OCI-LY7 (cell line): ENCODE measurements around the gene ATOSB. TPM values are rescaled to one million over a fixed set of nuclear protein-coding genes. Genes with fewer than 3 reads are reported as not detected.

Experiments
- BruUV-seq: library from RNA; stranded (reverse); fragments of 400-500 nt; replicated peaks from 2 replicates; lab custom pipeline; 2021; lab: Mats Ljungman, UMichigan
- CTCF ChIA-PET: fragments of 300-600 bp; sonication (Branson Sonifier 250); formaldehyde crosslinking; loops from one replicate; lab custom pipeline; 2022; ENCODE audit warnings: antibody characterized with exemption; ENCODE audit not compliant: unreplicated experiment; lab: Charles Lee
- POLR2A ChIA-PET: fragments of 300-600 bp; sonication (Branson Sonifier 250); formaldehyde crosslinking; loops from one replicate; lab custom pipeline; 2022; ENCODE audit warnings: antibody characterized with exemption; lab: Charles Lee
- DNase-seq: peaks from one replicate; pipeline ENCODE4 v3.0.0-alpha.2; 2015; ENCODE audit warnings: low spot score
- H2AFZ ChIP-seq: fragments of 200-600 bp; sonication (generic), shearing (Covaris generic); 2 replicates; pipeline ENCODE4 v1.6.1; 2014; ENCODE audit warnings: mild to moderate bottlenecking, antibody characterized with exemption, low read length, moderate library complexity
- H3K27ac ChIP-seq: fragments of 200-600 bp; sonication (generic); 2 replicates; pipeline ENCODE4 v1.5.1; 2014; ENCODE audit warnings: mixed run types, low read depth, mild to moderate bottlenecking, moderate library complexity, low read length, inconsistent platforms; ENCODE audit not compliant: poor library complexity, severe bottlenecking
- H3K36me3 ChIP-seq: fragments of 200-600 bp; sonication (generic); 2 replicates; pipeline ENCODE4 v1.6.1; 2014; ENCODE audit warnings: mild to moderate bottlenecking, antibody characterized with exemption, low read length, moderate library complexity, mixed read lengths; ENCODE audit not compliant: insufficient read depth
- H3K4me1 ChIP-seq: fragments of 200-600 bp; sonication (generic); 2 replicates; pipeline ENCODE4 v1.5.1; 2014; ENCODE audit warnings: mild to moderate bottlenecking, low read length; ENCODE audit not compliant: insufficient read depth, poor library complexity, severe bottlenecking
- H3K4me2 ChIP-seq: fragments of 200-600 bp; sonication (generic); 2 replicates; pipeline ENCODE4 v1.6.1; 2014; ENCODE audit warnings: mild to moderate bottlenecking, low read length
- H3K4me3 ChIP-seq: fragments of 200-600 bp; sonication (generic); 2 replicates; pipeline ENCODE4 v1.5.1; 2014; ENCODE audit warnings: mild to moderate bottlenecking, low read depth, low read length; ENCODE audit not compliant: poor library complexity, severe bottlenecking
- H3K79me2 ChIP-seq: fragments of 200-600 bp; sonication (generic); 2 replicates; pipeline ENCODE4 v1.6.1; 2016; ENCODE audit warnings: low read depth, mild to moderate bottlenecking, low read length, moderate library complexity, mixed read lengths; ENCODE audit not compliant: insufficient read depth
- H3K9me2 ChIP-seq: fragments of 200-600 bp; sonication (generic); 2 replicates; pipeline ENCODE4 v1.6.1; 2016; ENCODE audit warnings: mild to moderate bottlenecking, low read length, mixed read lengths; ENCODE audit not compliant: insufficient read depth
- H3K9me3 ChIP-seq: fragments of 200-600 bp; sonication (generic); 2 replicates; pipeline ENCODE4 v1.6.1; 2014; ENCODE audit warnings: mild to moderate bottlenecking, mixed run types, low read length, mixed read lengths
- H4K20me1 ChIP-seq: fragments of 200-600 bp; sonication (generic); 2 replicates; pipeline ENCODE4 v1.6.1; 2014; ENCODE audit warnings: mild to moderate bottlenecking, antibody characterized with exemption, low read length, moderate library complexity, mixed read lengths; ENCODE audit not compliant: insufficient read depth
- EZH2phosphoT487 ChIP-seq: fragments of 200-600 bp; sonication (generic); IDR thresholded peaks from 2 replicates; pipeline ENCODE4 v1.6.1; 2018; ENCODE audit warnings: low read depth, borderline replicate concordance, mild to moderate bottlenecking, mixed run types, antibody characterized with exemption, low read length, moderate library complexity, mixed read lengths
- intact Hi-C: fragments of 100-400 bp; cut with micrococcal nuclease; formaldehyde crosslinking; loops from one replicate; pipeline ENCODE4 v1.10.0; 2022; ENCODE audit not compliant: unreplicated experiment
- total RNA-seq, 2 experiments: library from RNA; depleted of rRNA in 1 of 2; stranded (reverse); fragments of >200 nt in 1 of 2; shearing (Covaris generic) in 1 of 2; gene quantifications; 2 replicates each; pipeline ENCODE4 v1.2.3, GENCODE V29; 2014 to 2022
- TF ChIP-seq, protein P1 (sequence below): fragments of 200-600 bp; sonication (generic); conservative IDR thresholded peaks from 2 replicates; pipeline ENCODE4 v1.5.1; 2014; ENCODE audit warnings: mild to moderate bottlenecking, antibody characterized with exemption, low read length, moderate library complexity, mixed read lengths

The ATOSB gene
- total RNA-seq, 2 experiments from 2014 or later = 1.4 to 4.7 TPM

DNA sequence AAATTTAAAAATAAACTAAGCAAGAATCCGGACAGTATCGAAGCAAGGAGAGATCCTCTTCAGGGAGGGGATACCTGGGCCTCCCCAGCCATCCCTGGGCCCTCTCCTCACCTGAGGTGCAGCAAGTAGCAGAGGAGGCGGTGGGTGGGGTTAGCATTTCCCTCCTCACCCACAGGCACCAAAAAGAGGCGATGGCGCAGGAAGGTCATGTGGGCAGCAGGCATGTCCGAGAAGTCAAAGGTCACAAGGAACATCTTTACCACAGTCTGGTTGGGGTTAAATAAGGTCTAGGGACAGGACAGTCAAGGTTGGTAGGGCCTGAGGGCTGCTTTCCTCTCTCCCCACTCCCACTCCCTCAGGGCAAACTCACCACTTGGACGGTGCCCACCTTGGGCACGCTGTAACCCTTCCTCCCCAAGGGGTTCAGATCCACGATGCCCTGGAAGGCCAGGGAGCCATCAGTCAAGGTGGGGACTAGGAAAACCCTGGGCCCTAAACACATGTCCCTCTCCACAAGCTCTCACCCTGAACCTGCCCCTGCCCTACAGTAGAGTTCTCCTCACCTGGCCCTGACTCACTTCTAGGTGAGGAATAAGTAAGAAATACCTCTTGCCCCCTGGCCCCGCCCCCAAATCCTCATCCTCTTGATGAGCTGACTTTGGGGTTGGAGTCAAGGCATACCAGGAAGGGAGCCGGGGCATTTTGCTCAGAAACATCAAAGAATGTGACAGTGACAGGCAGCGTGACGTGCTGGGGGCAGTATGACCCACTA, 9.9 kb downstream of the ATOSB start:
- POLR2A ChIA-PET = interaction anchor here (0.9 kb wide), 1 partner anchor 34 kb away, joined by 3 read pairs; no protein-coding TSS in a partner anchor
- Histone ChIP-seq H3K4me2 (no peak overlapping the region), H2AFZ (no peak overlapping the region), H3K4me3 (no peak overlapping the region), H3K9me2 (no peaks in the 10 kb centered on the region), H3K79me2 (peaks cover 13% of the 10 kb centered on the region; the same call in 1 of the 2 replicates), H3K4me1 (peaks cover 22% of the 10 kb centered on the region), H3K27ac (no peak overlapping the region), H4K20me1 (no peaks in the 10 kb centered on the region), H3K9me3 (no peaks in the 10 kb centered on the region), H3K36me3 (peaks cover 10% of the 10 kb centered on the region)
- BruUV-seq = no TSS peak
- intact Hi-C loops = no loop called here
- CTCF ChIA-PET = no interaction called here
- TF ChIP-seq EZH2phosphoT487 = no peak
- TF ChIP-seq, protein P1, sequence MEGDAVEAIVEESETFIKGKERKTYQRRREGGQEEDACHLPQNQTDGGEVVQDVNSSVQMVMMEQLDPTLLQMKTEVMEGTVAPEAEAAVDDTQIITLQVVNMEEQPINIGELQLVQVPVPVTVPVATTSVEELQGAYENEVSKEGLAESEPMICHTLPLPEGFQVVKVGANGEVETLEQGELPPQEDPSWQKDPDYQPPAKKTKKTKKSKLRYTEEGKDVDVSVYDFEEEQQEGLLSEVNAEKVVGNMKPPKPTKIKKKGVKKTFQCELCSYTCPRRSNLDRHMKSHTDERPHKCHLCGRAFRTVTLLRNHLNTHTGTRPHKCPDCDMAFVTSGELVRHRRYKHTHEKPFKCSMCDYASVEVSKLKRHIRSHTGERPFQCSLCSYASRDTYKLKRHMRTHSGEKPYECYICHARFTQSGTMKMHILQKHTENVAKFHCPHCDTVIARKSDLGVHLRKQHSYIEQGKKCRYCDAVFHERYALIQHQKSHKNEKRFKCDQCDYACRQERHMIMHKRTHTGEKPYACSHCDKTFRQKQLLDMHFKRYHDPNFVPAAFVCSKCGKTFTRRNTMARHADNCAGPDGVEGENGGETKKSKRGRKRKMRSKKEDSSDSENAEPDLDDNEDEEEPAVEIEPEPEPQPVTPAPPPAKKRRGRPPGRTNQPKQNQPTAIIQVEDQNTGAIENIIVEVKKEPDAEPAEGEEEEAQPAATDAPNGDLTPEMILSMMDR = no peak
- no peak for DNase-seq

GRCh38 chr9:35105126-35105525, 10.5 kb downstream of the ATOSB start:
- H3K4me3 ChIP-seq = no peak overlapping the region
- peaks cover 18% of the 10 kb centered on the region for H3K4me1 ChIP-seq
- intact Hi-C loops = no loop called here
- no peaks in the 10 kb centered on the region for H4K20me1 ChIP-seq
- no peak for DNase-seq
- no peaks in the 10 kb centered on the region for H3K9me3 ChIP-seq
- CTCF ChIA-PET = no interaction called here
- peaks cover 13% of the 10 kb centered on the region; the same call in 1 of the 2 replicates for H3K79me2 ChIP-seq
- H2AFZ ChIP-seq = no peak overlapping the region
- H3K27ac ChIP-seq = no peak overlapping the region
- H3K4me2 ChIP-seq = no peak overlapping the region
- peaks cover 16% of the 10 kb centered on the region for H3K36me3 ChIP-seq
- POLR2A ChIA-PET = no interaction called here
- TF ChIP-seq EZH2phosphoT487 = no peak
- TF ChIP-seq, protein P1 = no peak
- no peaks in the 10 kb centered on the region for H3K9me2 ChIP-seq
- BruUV-seq = no TSS peak

DNA sequence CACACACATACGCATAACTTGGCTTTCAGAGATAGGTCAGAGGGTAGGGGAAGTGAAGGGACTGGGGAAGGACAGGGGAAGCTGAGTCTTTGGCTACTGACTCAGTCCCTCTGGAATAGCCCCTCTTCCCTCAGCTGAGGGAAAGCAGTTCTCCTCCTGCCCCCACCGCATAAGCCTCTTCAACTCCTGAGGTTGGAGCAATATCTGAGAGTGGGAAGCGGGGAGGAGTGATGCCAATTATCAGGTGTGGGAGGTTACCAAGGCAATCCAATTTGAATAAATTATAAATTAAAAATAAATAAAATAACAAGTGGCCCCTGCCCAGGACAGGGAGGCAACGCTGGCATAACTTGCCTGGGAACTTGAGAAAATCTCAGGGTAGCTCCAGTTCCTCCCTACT, 11.1 kb downstream of the ATOSB start:
- Histone ChIP-seq H4K20me1 (no peaks in the 10 kb centered on the region), H3K4me1 (peaks cover 18% of the 10 kb centered on the region), H3K27ac (no peak overlapping the region), H3K4me3 (no peak overlapping the region), H3K4me2 (no peak overlapping the region), H3K79me2 (peaks cover 13% of the 10 kb centered on the region; the same call in 1 of the 2 replicates), H3K36me3 (peaks cover 22% of the 10 kb centered on the region), H3K9me2 (no peaks in the 10 kb centered on the region), H3K9me3 (no peaks in the 10 kb centered on the region), H2AFZ (no peak overlapping the region)
- POLR2A ChIA-PET = interaction anchor here (3.1 kb wide), 1 partner anchor 8 kb away, joined by 24 read pairs; no protein-coding TSS in a partner anchor
- BruUV-seq = no TSS peak
- DNase-seq = no peak
- CTCF ChIA-PET = no interaction called here
- TF ChIP-seq EZH2phosphoT487 = no peak
- TF ChIP-seq, protein P1 = no peak
- intact Hi-C loops = no loop called here
